ENCODE data around the gene ANKRD13D. TPM values are rescaled to one million over a fixed set of nuclear protein-coding genes. Genes with fewer than 3 reads are reported as not detected.
"Not testable (repeated sequence)": the region's sequence is repeated elsewhere in the genome, so short reads cannot be mapped to it uniquely, and the experiment has no call there.

Gene ANKRD13D
- total RNA-seq, 2 experiments from 2014 or later: 157 to 163 TPM

DNA sequence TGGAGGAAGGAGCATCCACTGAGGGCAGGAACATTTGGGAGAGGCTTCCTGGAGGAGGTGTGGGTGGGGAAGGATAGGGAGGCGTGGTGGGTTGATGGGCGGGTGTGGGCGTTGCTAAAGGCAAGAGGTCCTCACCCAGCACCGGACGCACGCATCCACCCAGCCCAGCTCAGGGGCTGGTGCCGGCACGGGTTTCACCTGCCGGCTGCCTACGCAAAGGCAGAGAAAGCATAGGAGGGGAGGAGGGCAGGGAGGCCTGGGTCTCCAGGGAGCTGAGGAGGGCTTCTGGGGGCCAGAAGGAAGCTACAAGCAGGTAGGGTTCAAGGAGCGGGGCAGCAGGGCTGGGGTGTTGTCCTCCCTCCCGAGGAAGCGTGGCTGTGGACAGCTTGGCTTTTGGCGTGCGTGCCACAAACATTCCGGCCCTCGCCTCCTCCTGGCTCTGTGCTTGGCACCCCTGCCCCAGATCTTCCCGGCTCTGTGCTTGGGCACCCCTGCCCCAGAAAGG is 22.0 kb downstream of the ANKRD13D start:
- peaks cover 41% of the 10 kb centered on the region for H3K4me1 Mint-ChIP-seq
- peak overlapping the region; percentile 31 for H3K27ac Mint-ChIP-seq
- no peaks in the 10 kb centered on the region for H3K9me3 Mint-ChIP-seq
- DNase-seq: no peak
- ChIA-PET POLR2A (interaction anchor here (0.9 to 3.2 kb wide), 4 partner anchors 8 to 49 kb away, joined by 3 to 8 read pairs (median 4); partner anchors contain the start of gene SSH3), CTCF (interaction anchor here (1.0 kb wide), 1 partner anchor 48 kb away, joined by 3 read pairs; no protein-coding TSS in a partner anchor)
- no peaks in the 10 kb centered on the region for H3K36me3 Mint-ChIP-seq (ENCODE audit: low read depth)
- H3K27me3 Mint-ChIP-seq: no peaks in the 10 kb centered on the region
- no peak overlapping the region for H3K4me3 Mint-ChIP-seq

DNA sequence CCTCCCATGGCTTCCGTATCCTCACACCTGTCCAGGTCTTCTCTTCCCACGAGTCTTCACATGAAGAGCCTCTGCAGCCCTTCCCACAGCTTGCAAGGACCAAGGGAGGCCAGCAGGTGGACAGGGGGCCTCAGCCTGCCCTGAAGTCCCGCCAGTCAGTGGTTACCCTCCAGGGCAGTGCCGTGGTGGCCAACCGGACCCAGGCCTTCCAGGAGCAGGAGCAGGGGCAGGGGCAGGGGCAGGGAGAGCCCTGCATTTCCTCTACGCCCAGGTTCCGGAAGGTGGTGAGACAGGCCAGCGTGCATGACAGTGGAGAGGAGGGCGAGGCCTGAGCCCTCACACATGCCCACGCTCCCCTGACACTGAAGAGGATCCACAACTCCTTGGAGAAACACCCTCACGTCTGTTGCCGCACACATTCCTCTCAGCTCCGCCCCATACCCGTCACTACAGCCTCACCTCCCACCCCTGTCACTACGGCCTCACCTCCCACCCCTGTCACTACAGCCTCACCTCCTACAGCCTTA is 22.5 kb downstream of the ANKRD13D start:
- Mint-ChIP-seq H3K36me3 (ENCODE audit: low read depth) (no peaks in the 10 kb centered on the region), H3K27ac (peak overlapping the region; percentile 89), H3K27me3 (no peaks in the 10 kb centered on the region), H3K4me1 (peaks cover 44% of the 10 kb centered on the region), H3K9me3 (no peaks in the 10 kb centered on the region), H3K4me3 (no peak overlapping the region)
- POLR2A ChIA-PET: interaction anchor here (0.9 to 3.2 kb wide), 5 partner anchors 8 to 49 kb away, joined by 3 to 8 read pairs (median 3); partner anchors contain the start of gene SSH3
- no peak for DNase-seq
- CTCF ChIA-PET: no interaction called here

DNA sequence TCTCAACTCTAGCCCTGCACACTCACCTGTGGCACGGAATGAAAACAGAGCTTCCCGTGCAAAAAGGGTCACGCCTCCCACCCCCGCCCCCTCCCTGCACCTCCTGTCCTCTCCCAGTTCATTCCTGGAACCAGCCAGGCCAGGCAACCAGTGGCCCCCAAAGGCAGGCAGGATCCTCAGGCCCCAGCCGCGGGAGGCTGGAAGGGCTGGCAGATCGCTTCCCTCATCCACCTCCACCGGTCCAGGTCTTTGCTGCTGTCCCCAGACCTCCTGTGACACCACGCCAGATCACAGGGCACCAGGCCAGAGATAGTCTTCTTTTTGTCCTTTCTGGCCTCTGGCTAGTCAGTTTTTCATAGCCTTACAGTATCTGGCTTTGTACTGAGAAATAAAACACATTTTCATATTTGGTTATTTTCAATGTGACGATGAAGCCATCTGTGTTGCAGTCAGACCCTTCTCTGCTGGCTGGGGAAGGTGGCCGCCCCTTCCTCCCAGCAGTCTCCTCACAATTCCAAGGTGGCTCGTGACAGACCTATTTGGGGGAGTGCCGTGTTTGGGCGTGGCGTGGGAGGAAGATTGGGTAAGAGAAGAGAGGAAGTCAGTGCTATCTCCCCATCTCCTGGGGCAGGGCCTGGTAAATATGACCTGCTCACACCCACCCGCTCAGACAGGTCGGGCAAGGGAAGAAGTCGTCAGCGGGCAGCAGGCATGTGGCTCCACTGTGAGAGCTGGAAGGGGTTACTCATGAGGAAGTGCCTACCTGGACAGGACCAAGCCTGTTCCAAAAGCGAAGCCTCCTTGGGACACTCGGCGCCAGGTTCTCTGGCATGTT is 23.3 kb downstream of the ANKRD13D start:
- no peaks in the 10 kb centered on the region for H3K27me3 Mint-ChIP-seq
- H3K36me3 Mint-ChIP-seq (ENCODE audit: low read depth): no peaks in the 10 kb centered on the region
- ChIA-PET CTCF (interaction anchor here (1.0 to 5.5 kb wide), 2 partner anchors 9 to 49 kb away, joined by 3 to 69 read pairs; partner anchors contain the start of gene SSH3), POLR2A (interaction anchor here (1.2 to 3.2 kb wide), 5 partner anchors 8 to 50 kb away, joined by 3 to 8 read pairs (median 6); partner anchors contain the start of gene SSH3)
- no peaks in the 10 kb centered on the region for H3K9me3 Mint-ChIP-seq
- H3K4me3 Mint-ChIP-seq: peak overlapping the region; percentile 31
- H3K4me1 Mint-ChIP-seq: peaks cover 47% of the 10 kb centered on the region
- peak; percentile 62 for DNase-seq
- H3K27ac Mint-ChIP-seq: peak overlapping the region; percentile 89

DNA sequence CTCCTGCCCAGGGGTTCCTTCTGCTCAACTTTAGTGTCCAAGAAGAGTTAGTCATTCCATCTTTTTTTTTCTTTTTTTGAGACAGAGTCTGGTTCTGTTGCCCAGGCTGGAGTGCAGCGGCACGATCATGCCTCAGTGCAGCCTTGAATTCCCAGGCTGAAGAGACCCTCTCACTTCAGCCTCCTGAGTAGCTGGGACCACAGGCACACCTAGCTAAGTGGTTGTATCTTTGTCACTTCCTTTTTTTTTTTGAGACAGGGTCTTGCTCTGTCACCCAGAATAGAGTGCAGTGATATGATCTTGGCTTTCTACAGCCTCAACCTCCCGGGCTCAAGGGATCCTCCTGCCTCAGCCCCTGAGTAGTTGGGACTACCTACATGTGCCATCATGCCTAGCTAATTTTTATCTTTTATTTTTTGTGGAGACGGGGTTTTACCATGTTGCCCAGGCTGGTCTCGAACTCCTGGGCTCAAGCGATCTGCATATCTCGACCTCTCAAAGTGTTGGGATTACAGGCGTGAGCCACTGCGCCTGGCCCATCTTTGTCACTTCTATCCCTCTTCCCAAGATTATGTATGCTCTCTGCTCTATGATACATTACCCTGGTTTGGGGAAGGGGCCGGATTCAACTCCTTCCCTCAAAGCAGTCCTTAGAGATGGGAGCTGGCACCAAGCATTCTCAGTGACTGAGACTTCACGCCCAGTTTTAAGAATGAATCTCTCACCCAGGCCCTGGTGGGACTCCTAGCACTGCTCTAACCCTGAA is 24.2 kb downstream of the ANKRD13D start:
- no peak for DNase-seq
- Mint-ChIP-seq H3K4me1 (peaks cover 52% of the 10 kb centered on the region), H3K27me3 (no peaks in the 10 kb centered on the region), H3K4me3 (no peak overlapping the region), H3K9me3 (no peaks in the 10 kb centered on the region), H3K27ac (peak overlapping the region; percentile 89), H3K36me3 (ENCODE audit: low read depth) (peaks cover 4% of the 10 kb centered on the region)
- POLR2A ChIA-PET: interaction anchor here (0.9 to 6.3 kb wide), 6 partner anchors 9 to 48 kb away, joined by 4 to 53 read pairs (median 6); partner anchors contain the start of genes ANKRD13D and SSH3
- CTCF ChIA-PET: interaction anchor here (1.0 to 5.5 kb wide), 4 partner anchors 10 to 60 kb away, joined by 3 to 69 read pairs (median 4); partner anchors contain the start of gene SSH3

DNA sequence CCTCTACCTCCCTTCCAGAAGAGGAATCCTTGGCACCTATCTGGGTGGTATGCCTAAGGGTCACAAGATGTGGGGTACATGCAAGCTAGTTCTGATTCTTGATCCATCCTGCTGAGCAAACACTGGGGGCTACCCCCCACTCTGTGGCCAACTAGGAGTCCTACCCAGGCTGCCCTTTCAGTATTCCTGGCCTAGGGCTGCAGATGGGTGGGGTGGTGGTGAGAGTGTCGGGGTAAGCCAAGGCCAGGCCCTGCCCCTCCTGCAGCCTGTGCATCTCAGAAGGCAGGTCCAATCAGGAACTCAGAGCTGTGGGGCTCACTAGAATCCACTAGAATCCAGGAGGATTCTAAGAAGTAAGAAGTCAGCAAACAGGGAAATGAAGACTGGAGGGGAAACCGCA is 25.1 kb downstream of the ANKRD13D start:
- H3K4me1 Mint-ChIP-seq: peaks cover 58% of the 10 kb centered on the region
- ChIA-PET POLR2A (interaction anchor here (1.4 to 6.3 kb wide), 5 partner anchors 10 to 49 kb away, joined by 4 to 53 read pairs (median 8); partner anchors contain the start of gene ANKRD13D), CTCF (interaction anchor here (1.0 to 5.5 kb wide), 6 partner anchors 37 to 61 kb away, joined by 3 to 69 read pairs (median 4); no protein-coding TSS in a partner anchor)
- H3K36me3 Mint-ChIP-seq (ENCODE audit: low read depth): peaks cover 4% of the 10 kb centered on the region
- no peaks in the 10 kb centered on the region for H3K27me3 Mint-ChIP-seq
- no peaks in the 10 kb centered on the region for H3K9me3 Mint-ChIP-seq
- no peak overlapping the region for H3K4me3 Mint-ChIP-seq
- no peak for DNase-seq
- no peak overlapping the region for H3K27ac Mint-ChIP-seq

DNA sequence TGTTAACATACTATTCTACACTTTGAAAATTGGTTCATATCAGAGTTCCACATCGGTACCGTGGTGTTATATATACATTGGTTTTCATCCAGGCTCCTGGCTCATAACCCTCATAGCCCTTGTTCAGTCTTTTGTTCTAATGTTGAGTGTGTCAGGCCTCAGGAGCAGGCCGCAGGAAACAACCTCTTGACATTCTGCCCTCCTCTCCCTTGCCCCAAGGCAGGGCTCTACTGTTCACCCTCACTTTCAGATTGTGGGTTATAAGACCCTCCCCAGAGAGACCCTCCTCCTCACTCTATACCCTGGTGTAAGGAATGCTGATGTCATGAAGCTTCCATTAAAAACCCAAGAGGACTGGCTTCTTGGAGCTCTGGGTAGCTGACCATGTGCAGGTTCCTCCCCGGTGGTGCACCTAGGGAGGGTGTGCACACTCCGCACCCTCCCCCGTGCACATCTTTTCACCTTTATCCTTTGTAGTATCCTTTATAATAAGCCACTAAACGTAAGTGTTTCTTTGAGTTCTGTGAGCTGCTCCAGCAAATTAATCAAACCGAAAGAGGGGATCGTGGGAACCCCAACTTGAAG is 26.3 kb downstream of the ANKRD13D start:
- H3K9me3 Mint-ChIP-seq: no peaks in the 10 kb centered on the region
- ChIA-PET POLR2A (interaction anchor here (1.7 to 6.3 kb wide), 4 partner anchors 27 to 196 kb away, joined by 5 to 53 read pairs (median 18); partner anchors contain the start of genes ANKRD13D and KDM2A), CTCF (interaction anchor here (1.0 to 5.5 kb wide), 7 partner anchors 12 to 52 kb away, joined by 3 to 69 read pairs (median 5); partner anchors contain the start of gene SSH3)
- peak overlapping the region; percentile 43 for H3K4me3 Mint-ChIP-seq
- peaks cover 4% of the 10 kb centered on the region for H3K36me3 Mint-ChIP-seq (ENCODE audit: low read depth)
- peak overlapping the region; percentile 56 for H3K27ac Mint-ChIP-seq
- H3K27me3 Mint-ChIP-seq: no peaks in the 10 kb centered on the region
- H3K4me1 Mint-ChIP-seq: peaks cover 58% of the 10 kb centered on the region
- no peak for DNase-seq

DNA sequence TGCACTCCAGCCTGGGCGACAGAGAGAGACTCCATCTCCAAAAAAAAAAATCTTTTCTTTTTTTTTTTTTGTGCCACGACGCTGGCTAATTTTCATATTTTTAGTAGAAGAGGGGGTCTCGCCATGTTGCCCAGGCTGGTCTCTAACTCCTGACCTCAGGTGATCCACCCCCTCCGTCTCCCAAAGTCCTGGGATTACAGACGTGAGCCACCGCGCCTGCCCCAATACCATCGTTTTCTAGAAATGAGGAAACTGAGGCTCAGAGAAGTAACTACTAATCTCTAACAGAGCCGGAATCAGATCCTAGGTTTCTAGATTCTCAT is 27.7 kb downstream of the ANKRD13D start:
- CTCF ChIA-PET: interaction anchor here (0.6 to 5.5 kb wide), 22 partner anchors 9 to 297 kb away, joined by 3 to 69 read pairs (median 7); partner anchors contain the start of genes ANKRD13D, GRK2, KDM2A and POLD4
- Mint-ChIP-seq H3K27me3 (no peaks in the 10 kb centered on the region), H3K4me1 (peaks cover 49% of the 10 kb centered on the region), H3K36me3 (ENCODE audit: low read depth) (peaks cover 4% of the 10 kb centered on the region), H3K27ac (peak overlapping the region; percentile 96), H3K4me3 (peak overlapping the region; percentile 83), H3K9me3 (no peaks in the 10 kb centered on the region)
- POLR2A ChIA-PET: interaction anchor here (0.7 to 6.3 kb wide), 20 partner anchors 8 to 198 kb away, joined by 3 to 53 read pairs (median 6); partner anchors contain the start of genes ANKRD13D, GRK2, KDM2A and POLD4
- no peak for DNase-seq

DNA sequence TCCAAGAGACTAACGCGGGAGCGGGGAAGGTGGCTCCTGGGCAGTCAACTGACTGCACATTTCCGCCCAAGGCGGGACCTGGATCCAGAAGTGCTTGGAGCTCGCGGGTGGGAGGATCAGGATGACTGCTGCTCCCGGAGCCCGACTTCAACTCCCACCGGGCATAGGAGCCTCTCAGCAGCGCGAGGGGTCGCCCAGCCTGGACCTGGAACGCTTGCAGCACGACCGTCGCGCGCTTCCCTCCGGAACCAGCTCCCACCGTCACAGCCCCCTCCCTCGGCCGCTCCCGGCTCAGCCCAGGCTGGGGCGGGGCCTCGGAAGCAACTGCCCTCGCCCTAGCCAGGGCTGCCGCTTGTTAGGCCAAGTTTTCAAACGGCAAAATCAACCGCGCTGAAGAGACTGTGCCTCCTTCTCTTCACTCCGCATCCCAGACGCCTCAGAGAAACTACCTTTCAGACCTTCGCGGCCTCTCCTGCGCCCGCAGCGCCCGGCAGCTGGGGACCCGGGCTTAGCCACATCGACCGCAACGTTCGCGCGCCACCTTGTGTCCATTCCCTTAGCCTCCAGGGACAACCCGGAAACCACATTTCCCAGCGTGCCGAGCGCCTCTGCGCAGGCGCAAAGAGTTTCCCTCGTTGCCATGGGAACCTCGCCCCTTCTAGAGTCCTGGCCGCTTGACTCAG is 28.2 kb downstream of the ANKRD13D start:
- Mint-ChIP-seq H3K27ac (peak overlapping the region; percentile 96), H3K4me3 (peak overlapping the region; percentile 83), H3K9me3 (no peaks in the 10 kb centered on the region), H3K27me3 (no peaks in the 10 kb centered on the region), H3K36me3 (ENCODE audit: low read depth) (peaks cover 4% of the 10 kb centered on the region), H3K4me1 (peaks cover 44% of the 10 kb centered on the region)
- ChIA-PET POLR2A (interaction anchor here (0.6 to 6.3 kb wide), 21 partner anchors 9 to 198 kb away, joined by 3 to 53 read pairs (median 6); partner anchors contain the start of genes ANKRD13D, GRK2, KDM2A and POLD4), CTCF (interaction anchor here (0.6 to 5.5 kb wide), 23 partner anchors 9 to 297 kb away, joined by 3 to 69 read pairs (median 6); partner anchors contain the start of genes ANKRD13D, GRK2, KDM2A and POLD4)
- DNase-seq: peak; percentile 99

DNA sequence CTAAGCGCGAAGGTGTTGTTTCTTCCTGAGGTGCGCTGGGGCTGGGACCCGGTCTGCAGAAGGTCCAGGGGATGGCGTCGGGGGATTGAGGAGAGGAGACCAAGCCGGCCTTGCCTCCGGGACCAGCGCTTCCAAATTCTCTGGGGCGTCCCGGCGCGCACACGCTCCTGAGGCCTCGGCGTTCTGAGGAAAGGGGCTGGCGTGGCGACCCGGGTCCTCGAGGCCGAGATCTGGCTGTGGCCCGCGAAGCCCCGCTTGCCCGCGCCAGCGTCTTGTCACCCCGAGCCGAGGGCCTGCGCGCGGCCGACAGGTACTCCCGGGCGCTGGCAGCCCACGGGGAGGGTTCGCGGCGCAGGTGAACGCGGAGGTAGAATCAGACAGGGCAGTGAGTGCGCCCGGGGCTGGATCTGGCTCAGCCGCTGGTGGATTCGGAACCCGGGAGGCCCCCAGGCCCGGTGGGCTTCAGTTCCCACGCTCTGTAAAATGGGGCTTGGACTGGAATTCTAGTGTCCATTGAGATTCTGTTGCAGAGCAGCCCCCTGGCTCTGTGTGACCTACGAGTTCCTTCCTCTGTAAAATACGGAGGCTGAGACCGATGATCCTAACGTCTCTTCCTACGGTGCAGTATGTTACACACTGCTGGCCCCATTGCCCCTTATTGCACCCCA is 28.9 kb downstream of the ANKRD13D start:
- Mint-ChIP-seq H3K4me1 (peaks cover 37% of the 10 kb centered on the region), H3K36me3 (ENCODE audit: low read depth) (peaks cover 4% of the 10 kb centered on the region), H3K27me3 (no peaks in the 10 kb centered on the region), H3K9me3 (no peaks in the 10 kb centered on the region), H3K27ac (peak overlapping the region; percentile 96), H3K4me3 (peak overlapping the region; percentile 83)
- ChIA-PET CTCF (interaction anchor here (0.6 to 5.5 kb wide), 21 partner anchors 10 to 296 kb away, joined by 3 to 69 read pairs (median 8); partner anchors contain the start of genes ANKRD13D, GRK2, POLD4 and SSH3), POLR2A (interaction anchor here (0.6 to 6.3 kb wide), 17 partner anchors 9 to 132 kb away, joined by 3 to 53 read pairs (median 8); partner anchors contain the start of genes ANKRD13D, GRK2, POLD4 and SSH3)
- no peak for DNase-seq

DNA sequence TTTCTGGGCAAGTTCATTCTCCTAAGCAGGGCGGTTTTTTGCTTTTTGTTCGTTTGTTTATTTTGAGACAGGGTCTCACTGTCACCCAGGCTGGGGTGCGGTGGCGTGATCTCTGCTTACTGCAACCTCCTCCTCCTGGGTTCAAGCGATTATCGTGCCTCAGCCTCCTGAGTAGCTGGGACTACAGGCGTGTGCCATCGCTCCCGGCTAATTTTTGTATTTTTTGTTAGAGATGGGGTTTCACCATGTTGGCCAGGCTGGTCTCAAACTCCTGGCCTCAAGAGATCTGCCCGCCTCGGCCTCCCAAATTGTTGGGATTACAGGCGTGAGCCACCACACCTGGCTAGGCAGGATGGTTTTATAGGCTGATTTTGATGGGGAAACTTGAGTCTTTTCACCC is 29.8 kb downstream of the ANKRD13D start:
- not testable (repeated sequence) for H3K27me3 Mint-ChIP-seq; DNase-seq; H3K27ac Mint-ChIP-seq; H3K9me3 Mint-ChIP-seq; H3K36me3 Mint-ChIP-seq (ENCODE audit: low read depth)
- POLR2A ChIA-PET: interaction anchor here (0.6 to 6.3 kb wide), 6 partner anchors 10 to 232 kb away, joined by 3 to 53 read pairs (median 6); partner anchors contain the start of gene ANKRD13D
- peak overlapping the region; percentile 83 for H3K4me3 Mint-ChIP-seq
- CTCF ChIA-PET: interaction anchor here (0.6 to 5.1 kb wide), 6 partner anchors 20 to 181 kb away, joined by 3 to 42 read pairs (median 4); partner anchors contain the start of gene POLD4
- peaks cover 29% of the 10 kb centered on the region for H3K4me1 Mint-ChIP-seq

All from activated CD4-positive, alpha-beta memory T cell treated with anti-CD3 and anti-CD28 coated beads, Interleukin-2, amount 10 ng/mL, durations not matched to agents 7 days and 5 days (primary cell).